Right atrium auricular region (tissue), 2 donors: ENCODE data around the gene DIAPH1. TPM values are rescaled to one million over a fixed set of nuclear protein-coding genes. Genes with fewer than 3 reads are reported as not detected.
A peak's percentile ranks its signal among the peaks of the same experiment; 100 is the strongest.

Experiments
- DNase-seq: peaks from one replicate; pipeline ENCODE4 v3.0.0-alpha.2; 2019; ENCODE audit warnings: low spot score
- H3K27ac ChIP-seq, 2 donors: fragments of 200-600 bp; sonication (generic); 1 replicate in 1 of 2; 2 replicates in 1 of 2; pipeline ENCODE4 v1.5.1; 2016 to 2019
- H3K27me3 ChIP-seq, 2 donors: fragments of 200-600 bp; sonication (generic); one replicate each; pipeline versions ENCODE4 v1.5.1 to v1.6.0; 2017 to 2019
- H3K36me3 ChIP-seq: fragments of 200-600 bp; sonication (generic); one replicate; pipeline ENCODE4 v1.5.1; 2016
- H3K4me1 ChIP-seq, 2 donors: fragments of 200-600 bp; sonication (generic); one replicate each; pipeline versions ENCODE4 v1.5.1 to v1.6.0; 2017 to 2019
- H3K4me3 ChIP-seq, 2 donors: fragments of 200-600 bp; sonication (generic); 1 replicate in 1 of 2; 2 replicates in 1 of 2; pipeline ENCODE4 v1.5.1; 2017 to 2019; ENCODE audit warnings: mild to moderate bottlenecking in 1 of 2, moderate library complexity in 1 of 2
- H3K9me3 ChIP-seq, 2 donors: fragments of 200-600 bp; sonication (generic); one replicate each; pipeline ENCODE4 v1.5.1; 2019
- total RNA-seq, 2 donors: library from RNA; depleted of rRNA; stranded (reverse); fragments of >200 nt; gene quantifications; one replicate each; pipeline ENCODE4 v1.1.0, GENCODE V29; 2016
- TF ChIP-seq, protein P1 (sequence below), 2 donors: fragments of 200-600 bp; sonication (generic); IDR thresholded peaks; one replicate each; pipeline ENCODE4 v1.5.1; 2019; ENCODE audit warnings: antibody characterized with exemption in 2 of 2

The DIAPH1 gene
- total RNA-seq, 2 donors from 2014 or later: 18.7 to 82.7 TPM

- H3K27ac ChIP-seq: peak overlapping the region; percentile 85 to 87
- H3K4me1 ChIP-seq: peaks cover 0 to 73% of the 10 kb centered on the region in 2 donors
- no peaks in the 10 kb centered on the region for H3K27me3 ChIP-seq
- no peak for DNase-seq
- peaks cover 29% of the 10 kb centered on the region for H3K36me3 ChIP-seq
- no peak overlapping the region for H3K4me3 ChIP-seq
- no peaks in the 10 kb centered on the region for H3K9me3 ChIP-seq
- TF ChIP-seq, protein P1, sequence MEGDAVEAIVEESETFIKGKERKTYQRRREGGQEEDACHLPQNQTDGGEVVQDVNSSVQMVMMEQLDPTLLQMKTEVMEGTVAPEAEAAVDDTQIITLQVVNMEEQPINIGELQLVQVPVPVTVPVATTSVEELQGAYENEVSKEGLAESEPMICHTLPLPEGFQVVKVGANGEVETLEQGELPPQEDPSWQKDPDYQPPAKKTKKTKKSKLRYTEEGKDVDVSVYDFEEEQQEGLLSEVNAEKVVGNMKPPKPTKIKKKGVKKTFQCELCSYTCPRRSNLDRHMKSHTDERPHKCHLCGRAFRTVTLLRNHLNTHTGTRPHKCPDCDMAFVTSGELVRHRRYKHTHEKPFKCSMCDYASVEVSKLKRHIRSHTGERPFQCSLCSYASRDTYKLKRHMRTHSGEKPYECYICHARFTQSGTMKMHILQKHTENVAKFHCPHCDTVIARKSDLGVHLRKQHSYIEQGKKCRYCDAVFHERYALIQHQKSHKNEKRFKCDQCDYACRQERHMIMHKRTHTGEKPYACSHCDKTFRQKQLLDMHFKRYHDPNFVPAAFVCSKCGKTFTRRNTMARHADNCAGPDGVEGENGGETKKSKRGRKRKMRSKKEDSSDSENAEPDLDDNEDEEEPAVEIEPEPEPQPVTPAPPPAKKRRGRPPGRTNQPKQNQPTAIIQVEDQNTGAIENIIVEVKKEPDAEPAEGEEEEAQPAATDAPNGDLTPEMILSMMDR (IDR thresholded peaks at IDR 0.05): no peak
Observed at GRCh38 chr5:141510160-141510559, 108.6 kb downstream of the DIAPH1 start.

DNA sequence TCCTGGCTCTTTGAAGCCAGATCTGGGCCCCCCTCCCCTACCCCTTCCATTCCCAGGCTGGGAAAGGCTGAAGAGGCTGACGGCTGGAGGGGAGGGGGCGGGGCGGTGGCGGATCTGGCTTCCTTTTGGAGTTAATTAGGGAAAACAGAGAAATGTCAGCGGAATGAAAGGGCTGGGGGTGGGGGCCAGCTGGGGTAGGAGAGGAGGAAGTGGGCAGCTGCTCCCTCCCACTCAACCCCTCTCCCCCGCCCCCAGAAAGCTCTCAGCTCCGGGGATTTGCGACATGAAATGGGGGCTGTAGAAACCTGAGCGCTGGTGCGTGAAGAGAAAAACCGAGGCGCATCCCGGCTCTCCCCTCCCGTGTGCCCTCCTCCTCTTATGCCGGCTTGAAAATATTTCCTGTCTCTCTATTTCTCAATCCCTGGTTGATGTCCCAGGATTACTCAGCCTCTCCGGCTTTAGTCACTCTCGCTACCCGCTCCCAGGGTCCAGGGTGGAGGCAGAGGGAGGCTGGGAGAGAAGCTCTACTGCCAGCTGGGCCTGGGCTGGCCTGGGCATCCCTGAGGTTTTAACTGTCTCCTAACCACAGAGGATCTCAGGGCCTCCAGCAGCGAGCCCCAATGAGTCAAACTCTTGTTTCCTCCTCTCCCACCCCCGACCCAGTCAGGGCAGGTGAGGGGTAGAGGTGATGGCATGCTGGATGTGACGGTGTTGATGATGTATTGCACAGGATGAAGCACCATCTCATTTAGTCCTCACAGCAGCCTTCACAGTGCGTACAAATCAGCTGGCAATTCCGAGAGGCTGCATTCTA is 109.8 kb downstream of the DIAPH1 start:
- peaks cover 0 to 62% of the 10 kb centered on the region in 2 donors for H3K4me1 ChIP-seq
- H3K36me3 ChIP-seq: peaks cover 29% of the 10 kb centered on the region
- no peaks in the 10 kb centered on the region for H3K27me3 ChIP-seq
- peak; percentile 88 for DNase-seq
- TF ChIP-seq, protein P1 (IDR thresholded peaks at IDR 0.05): no peak
- H3K27ac ChIP-seq: peak overlapping the region; percentile 85 to 87
- no peaks in the 10 kb centered on the region for H3K9me3 ChIP-seq
- H3K4me3 ChIP-seq: peak overlapping the region; percentile 18 to 38

- DNase-seq: no peak
- Histone ChIP-seq H3K27me3 (no peaks in the 10 kb centered on the region), H3K9me3 (no peaks in the 10 kb centered on the region), H3K4me3 (peak overlapping the region; percentile 18 to 38), H3K36me3 (peaks cover 29% of the 10 kb centered on the region), H3K27ac (peak overlapping the region; percentile 85 to 87), H3K4me1 (peaks cover 0 to 56% of the 10 kb centered on the region in 2 donors)
- TF ChIP-seq, protein P1 (IDR thresholded peaks at IDR 0.05): no peak
Observed at GRCh38 chr5:141508440-141508797, 110.4 kb downstream of the DIAPH1 start.

GRCh38 chr5:141507387-141508091 is 111.3 kb downstream of the DIAPH1 start:
- peak overlapping the region; percentile 85 to 87 for H3K27ac ChIP-seq
- H3K9me3 ChIP-seq: no peaks in the 10 kb centered on the region
- H3K36me3 ChIP-seq: peaks cover 35% of the 10 kb centered on the region
- no peak for DNase-seq
- TF ChIP-seq, protein P1 (IDR thresholded peaks at IDR 0.05): no peak
- H3K4me3 ChIP-seq: no peak overlapping the region
- H3K27me3 ChIP-seq: no peaks in the 10 kb centered on the region
- peaks cover 0 to 47% of the 10 kb centered on the region in 2 donors for H3K4me1 ChIP-seq

DNA sequence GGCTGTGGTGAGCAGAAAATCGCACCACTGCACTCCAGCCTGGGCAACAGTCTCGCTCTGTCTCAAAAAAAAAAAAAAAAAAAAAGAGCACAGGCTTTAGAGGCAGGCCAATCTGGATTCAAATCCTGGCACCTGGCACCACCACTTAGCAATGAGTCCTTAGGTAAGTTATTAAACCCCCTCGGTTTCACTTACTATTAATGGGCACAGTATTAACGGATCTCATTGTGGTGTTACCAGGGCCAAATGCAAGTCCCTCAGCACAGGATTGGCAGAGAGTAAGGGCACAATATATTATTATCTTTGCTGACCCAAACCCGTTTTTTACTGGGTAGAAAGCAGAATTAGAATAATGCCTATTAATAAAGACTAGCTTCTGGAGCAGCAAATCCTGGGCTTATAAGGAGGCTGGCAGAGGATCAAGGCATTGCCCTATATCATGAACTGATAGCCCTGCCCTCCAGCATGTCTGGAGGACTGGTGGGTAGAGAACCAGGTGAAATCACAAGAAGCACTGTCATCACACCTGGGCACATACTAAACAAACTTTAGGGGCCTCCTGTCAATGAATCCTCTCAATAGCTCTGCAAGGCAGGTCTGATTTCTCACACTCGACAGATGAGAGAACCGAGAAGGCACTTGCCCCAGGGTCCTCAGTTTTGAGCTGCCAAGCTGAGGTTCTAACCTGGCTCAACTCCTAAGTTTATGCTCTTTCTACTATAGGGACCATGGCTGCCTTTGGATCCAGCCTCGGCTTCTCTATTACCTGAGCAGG is 112.2 kb downstream of the DIAPH1 start:
- H3K4me1 ChIP-seq: peaks cover 0 to 40% of the 10 kb centered on the region in 2 donors
- no peaks in the 10 kb centered on the region for H3K27me3 ChIP-seq
- TF ChIP-seq, protein P1 (IDR thresholded peaks at IDR 0.05): no peak
- peak overlapping the region; percentile 85 to 87 for H3K27ac ChIP-seq
- no peaks in the 10 kb centered on the region for H3K9me3 ChIP-seq
- no peak overlapping the region for H3K4me3 ChIP-seq
- peaks cover 30% of the 10 kb centered on the region for H3K36me3 ChIP-seq
- no peak for DNase-seq
